ENCODE data around the gene VSIR.

Gene VSIR

DNA sequence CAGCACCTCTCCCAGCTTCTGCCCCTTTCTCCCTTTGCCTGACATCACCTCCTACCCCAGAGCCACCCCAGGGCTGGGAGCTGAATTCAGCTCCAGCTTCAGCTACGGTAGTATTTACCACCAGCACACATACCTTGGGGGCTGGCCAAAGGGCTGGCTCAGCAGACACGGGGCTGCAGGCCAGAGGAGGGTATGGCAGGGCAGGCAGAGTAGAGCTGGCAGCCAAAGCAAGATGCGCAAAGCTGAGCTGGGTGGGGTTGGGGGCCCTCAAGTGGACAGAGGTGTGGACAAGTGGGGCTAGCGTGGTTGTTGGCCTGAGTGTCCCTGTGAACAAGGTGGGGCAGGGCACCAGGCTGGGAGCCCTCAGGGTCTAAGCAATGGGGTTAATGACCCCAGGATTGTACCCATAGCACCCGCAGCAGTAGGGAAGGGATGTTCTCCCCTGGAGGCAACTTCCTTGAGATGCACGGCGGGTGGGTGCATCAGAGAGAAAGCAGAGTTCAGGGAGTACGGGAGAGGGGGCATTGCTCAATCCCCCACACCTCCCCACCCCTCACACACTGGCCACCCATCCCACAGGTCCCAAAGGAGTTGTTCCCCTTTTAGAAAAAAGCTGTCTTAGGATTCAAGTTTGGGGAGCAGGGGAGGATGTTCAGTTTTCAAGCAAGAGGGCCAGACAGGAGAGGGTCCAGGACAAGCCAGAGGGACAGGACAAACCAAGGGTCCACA, 8.0 kb downstream of the VSIR start:
- DNase-seq (ENCODE audit: extremely low spot score), result no peak
- POLR2A ChIA-PET, result no interaction called here
- CTCF ChIA-PET, result interaction anchor here (1.1 to 4.2 kb wide), 6 partner anchors 8 to 131 kb away, joined by 3 to 24 read pairs (median 4); partner anchors contain the start of gene VSIR
- TF ChIP-seq, protein P1, sequence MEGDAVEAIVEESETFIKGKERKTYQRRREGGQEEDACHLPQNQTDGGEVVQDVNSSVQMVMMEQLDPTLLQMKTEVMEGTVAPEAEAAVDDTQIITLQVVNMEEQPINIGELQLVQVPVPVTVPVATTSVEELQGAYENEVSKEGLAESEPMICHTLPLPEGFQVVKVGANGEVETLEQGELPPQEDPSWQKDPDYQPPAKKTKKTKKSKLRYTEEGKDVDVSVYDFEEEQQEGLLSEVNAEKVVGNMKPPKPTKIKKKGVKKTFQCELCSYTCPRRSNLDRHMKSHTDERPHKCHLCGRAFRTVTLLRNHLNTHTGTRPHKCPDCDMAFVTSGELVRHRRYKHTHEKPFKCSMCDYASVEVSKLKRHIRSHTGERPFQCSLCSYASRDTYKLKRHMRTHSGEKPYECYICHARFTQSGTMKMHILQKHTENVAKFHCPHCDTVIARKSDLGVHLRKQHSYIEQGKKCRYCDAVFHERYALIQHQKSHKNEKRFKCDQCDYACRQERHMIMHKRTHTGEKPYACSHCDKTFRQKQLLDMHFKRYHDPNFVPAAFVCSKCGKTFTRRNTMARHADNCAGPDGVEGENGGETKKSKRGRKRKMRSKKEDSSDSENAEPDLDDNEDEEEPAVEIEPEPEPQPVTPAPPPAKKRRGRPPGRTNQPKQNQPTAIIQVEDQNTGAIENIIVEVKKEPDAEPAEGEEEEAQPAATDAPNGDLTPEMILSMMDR (IDR thresholded peaks at IDR 0.05; ENCODE audit: control extremely low read depth, extremely low read depth, low read depth, missing control alignments), result no peak

DNA sequence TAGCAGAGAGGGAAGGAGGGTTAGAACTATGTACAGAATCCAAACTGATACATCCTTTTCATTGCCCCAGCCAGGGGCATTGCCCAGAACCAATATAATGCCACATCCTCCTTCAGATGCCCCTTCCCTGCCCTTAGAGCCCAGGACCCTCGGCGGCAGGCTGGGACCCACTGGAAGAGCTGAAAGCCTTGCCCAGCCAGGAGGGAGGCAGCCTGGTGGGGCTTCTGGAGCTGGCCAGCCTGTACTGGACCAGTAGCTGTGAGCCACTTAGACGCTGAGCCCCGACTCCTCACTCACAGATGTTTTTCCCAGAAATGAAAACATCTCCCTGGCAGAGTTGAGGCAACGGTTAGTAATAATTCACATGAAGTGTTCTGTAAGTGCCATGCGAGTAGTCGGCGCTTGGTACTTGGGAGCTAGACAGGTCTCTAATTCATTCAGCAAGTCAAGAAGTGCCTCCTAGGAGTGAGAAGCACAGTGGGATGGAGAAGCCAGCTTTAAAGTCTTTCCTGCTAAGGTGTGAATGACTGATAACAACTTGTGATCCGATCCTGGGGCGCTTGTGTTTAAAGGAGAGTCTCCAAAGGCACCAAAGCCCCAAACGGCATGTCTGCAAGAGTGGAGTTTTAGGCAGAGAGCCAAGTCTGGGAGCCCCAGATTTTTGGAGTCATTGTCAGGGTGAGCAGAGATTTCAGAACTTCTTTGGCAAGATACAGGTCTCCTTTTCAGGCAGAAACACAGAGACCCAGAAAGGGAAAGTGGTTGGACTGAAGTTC, 9.8 kb downstream of the VSIR start:
- TF ChIP-seq, protein P1 (IDR thresholded peaks at IDR 0.05; ENCODE audit: control extremely low read depth, extremely low read depth, low read depth, missing control alignments), result no peak
- ChIA-PET POLR2A (no interaction called here), CTCF (interaction anchor here (0.6 to 4.2 kb wide), 8 partner anchors 10 to 133 kb away, joined by 3 to 24 read pairs (median 4); partner anchors contain the start of gene VSIR)
- DNase-seq (ENCODE audit: extremely low spot score), result no peak

DNA sequence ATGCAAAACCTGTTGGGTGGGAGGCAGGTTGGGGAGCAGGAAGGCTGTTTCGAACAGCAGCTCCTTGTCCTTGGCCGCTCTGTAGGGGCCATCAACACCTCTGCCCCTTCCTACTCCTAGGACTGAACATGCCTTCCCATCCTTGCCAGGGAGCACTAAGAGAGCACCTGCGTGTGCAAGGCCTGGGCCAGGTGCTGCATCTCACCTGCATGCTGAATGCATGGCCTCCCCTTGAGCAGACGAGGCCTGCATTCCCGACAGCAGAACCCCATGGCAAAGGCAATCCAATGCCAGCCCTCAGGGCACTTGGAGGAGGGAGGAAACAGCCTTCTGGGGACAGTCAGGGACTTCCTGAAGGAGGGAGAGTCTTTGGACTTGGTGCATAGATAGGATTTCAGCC, 11.0 kb downstream of the VSIR start:
- ChIA-PET CTCF (interaction anchor here (1.3 to 4.2 kb wide), 3 partner anchors 11 to 66 kb away, joined by 3 to 24 read pairs (median 8); partner anchors contain the start of gene VSIR), POLR2A (no interaction called here)
- DNase-seq (ENCODE audit: extremely low spot score), result no peak
- TF ChIP-seq, protein P1 (IDR thresholded peaks at IDR 0.05; ENCODE audit: control extremely low read depth, extremely low read depth, low read depth, missing control alignments), result no peak

DNA sequence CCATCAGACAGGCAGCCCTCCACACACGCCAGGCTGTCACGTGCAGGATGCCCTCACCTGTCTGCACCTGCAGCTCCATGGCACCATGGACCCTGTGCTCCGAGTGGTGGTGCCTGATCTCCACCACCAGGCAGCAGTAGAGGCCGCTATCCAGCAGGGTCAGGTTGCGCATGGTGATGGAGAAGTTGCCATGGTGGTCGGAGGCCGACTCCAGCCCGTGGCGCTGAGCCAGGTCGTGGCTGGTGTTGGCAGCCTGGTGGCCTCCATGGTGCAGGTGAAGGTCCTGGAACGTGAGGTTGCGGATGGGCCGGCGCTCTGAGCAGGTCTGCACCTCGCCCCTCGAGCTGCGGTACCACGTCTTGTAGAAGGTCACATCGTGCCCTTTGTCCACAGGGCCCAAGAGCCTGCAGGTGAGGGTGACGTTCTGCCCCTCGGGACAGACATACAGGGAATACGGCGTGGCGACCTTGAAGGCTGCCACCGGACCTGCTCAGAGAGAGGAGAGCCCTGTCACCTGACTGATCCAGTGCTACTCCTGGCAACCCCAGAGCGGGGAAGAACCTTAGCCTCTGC, 11.7 kb downstream of the VSIR start:
- no peak for DNase-seq (ENCODE audit: extremely low spot score)
- TF ChIP-seq, protein P1 (IDR thresholded peaks at IDR 0.05; ENCODE audit: control extremely low read depth, extremely low read depth, low read depth, missing control alignments), result peak; percentile 10
- CTCF ChIA-PET, result interaction anchor here (4.2 kb wide), 1 partner anchor 12 kb away, joined by 24 read pairs; the partner anchor contains the start of gene VSIR
- POLR2A ChIA-PET, result no interaction called here

DNA sequence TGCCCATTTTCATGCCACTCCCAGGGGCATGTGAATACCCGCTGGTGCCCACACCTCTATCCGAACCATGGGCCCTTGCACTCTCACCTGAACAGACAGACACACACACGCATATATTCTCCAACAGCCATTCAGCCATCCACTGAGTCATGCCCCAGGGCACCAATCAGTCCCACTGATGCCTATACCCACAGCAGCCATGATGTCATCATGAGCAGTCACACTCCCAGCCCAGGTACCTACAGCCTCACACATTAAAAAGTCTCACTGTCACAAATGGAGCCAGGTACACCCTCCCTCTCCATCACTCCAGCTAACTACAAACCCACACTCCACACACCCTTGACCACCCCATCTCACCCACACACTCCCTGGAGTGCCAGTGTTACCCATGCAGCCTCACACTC, 12.2 kb downstream of the VSIR start:
- ChIA-PET CTCF (no interaction called here), POLR2A (no interaction called here)
- no peak for DNase-seq (ENCODE audit: extremely low spot score)
- TF ChIP-seq, protein P1 (IDR thresholded peaks at IDR 0.05; ENCODE audit: control extremely low read depth, extremely low read depth, low read depth, missing control alignments), result no peak

DNA sequence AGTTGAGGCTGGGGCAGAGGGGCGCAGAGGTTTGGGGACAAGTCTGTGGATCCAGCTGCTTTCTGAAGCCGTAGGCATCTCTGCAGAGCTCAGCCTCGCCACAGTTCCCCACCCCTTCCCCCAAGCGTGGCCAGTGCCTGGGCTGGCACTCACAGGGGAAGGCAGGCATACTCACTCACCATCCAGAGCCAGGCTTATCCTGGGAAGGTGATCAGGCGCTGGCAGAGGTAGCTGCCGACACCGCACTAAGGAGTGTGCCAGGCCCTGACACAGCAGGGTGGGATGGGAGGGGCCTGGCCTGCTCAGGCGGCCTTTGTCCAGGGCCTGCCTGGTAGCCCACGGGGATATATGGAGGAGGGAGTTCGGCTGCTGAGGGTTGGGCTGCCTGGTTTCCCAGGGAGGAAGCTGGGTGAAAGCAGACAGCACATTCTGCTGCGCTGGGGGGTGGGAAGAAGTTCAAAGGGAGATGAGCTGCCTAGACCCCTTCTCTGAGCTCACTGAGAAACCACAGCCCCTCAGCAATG, 15.9 kb downstream of the VSIR start:
- ChIA-PET CTCF (interaction anchor here (1.2 to 4.4 kb wide), 4 partner anchors 9 to 24 kb away, joined by 3 to 21 read pairs (median 12); partner anchors contain the start of gene VSIR), POLR2A (no interaction called here)
- no peak for DNase-seq (ENCODE audit: extremely low spot score)
- TF ChIP-seq, protein P1 (IDR thresholded peaks at IDR 0.05; ENCODE audit: control extremely low read depth, extremely low read depth, low read depth, missing control alignments), result no peak

Data from GM10248 (cell line).